ENCODE data around the gene TXNDC2. TPM values are rescaled to one million over a fixed set of nuclear protein-coding genes. Genes with fewer than 3 reads are reported as not detected.

TXNDC2 gene
- total RNA-seq, 1 experiment from 2014 or later: 0.12 TPM

DNA sequence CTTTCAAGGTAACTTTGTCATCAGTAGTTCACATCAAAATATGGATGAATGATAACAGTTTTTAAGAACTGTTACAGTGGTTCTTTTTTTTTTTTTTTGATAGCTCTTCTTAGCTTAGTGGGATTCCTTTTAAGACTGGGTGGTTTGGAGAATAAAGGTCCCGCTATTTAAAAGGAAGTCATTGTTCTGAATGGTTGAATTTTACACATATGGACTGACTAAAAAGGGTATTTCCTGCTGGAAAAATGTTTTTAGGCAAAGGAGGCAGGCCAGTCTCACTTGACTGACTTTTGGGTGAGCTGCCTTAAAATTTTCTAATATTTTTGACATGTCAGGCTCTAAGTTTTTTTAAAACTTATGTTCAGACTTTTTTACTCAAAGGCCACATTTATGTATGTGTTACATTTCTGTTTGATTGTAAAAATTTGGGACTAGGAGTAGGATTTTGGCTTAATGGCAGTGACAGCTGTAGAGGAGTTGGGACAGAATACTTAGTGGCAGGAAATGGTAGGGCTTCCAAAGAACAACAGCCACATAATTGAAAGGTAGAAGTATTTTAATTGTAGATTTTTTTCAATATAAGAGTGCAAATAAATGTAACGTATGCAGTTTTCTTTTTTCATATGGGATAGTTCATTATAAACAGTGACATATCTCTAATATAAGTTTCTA lies 41.8 kb downstream of the TXNDC2 start:
- no peaks in the 10 kb centered on the region for H3K9me2 ChIP-seq (ENCODE audit: insufficient read depth)
- H3K4me2 ChIP-seq (ENCODE audit: low read length): no peak overlapping the region
- TF ChIP-seq ZNF274 (IDR thresholded peaks at IDR 0.05; ENCODE audit: low read depth, low read length): no peak
- TF ChIP-seq ZFX (IDR thresholded peaks at IDR 0.05): no peak
- TF ChIP-seq FOSL1 (IDR thresholded peaks at IDR 0.05; ENCODE audit: low read depth): no peak
- TF ChIP-seq JUND (IDR thresholded peaks at IDR 0.05): no peak
- no peak for TF ChIP-seq SP1 (IDR thresholded peaks at IDR 0.05; ENCODE audit: low read depth)
- no peak for TF ChIP-seq POLR2AphosphoS5 (IDR thresholded peaks at IDR 0.05; ENCODE audit: low read depth, low read length)
- TF ChIP-seq, protein P1, sequence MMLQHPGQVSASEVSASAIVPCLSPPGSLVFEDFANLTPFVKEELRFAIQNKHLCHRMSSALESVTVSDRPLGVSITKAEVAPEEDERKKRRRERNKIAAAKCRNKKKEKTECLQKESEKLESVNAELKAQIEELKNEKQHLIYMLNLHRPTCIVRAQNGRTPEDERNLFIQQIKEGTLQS (IDR thresholded peaks at IDR 0.05): no peak
- no peak for TF ChIP-seq EGR1 (IDR thresholded peaks at IDR 0.05; ENCODE audit: low read depth)
- TF ChIP-seq CBX3 (IDR thresholded peaks at IDR 0.05; ENCODE audit: low read depth): no peak
- TF ChIP-seq, protein P2, sequence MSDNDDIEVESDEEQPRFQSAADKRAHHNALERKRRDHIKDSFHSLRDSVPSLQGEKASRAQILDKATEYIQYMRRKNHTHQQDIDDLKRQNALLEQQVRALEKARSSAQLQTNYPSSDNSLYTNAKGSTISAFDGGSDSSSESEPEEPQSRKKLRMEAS (IDR thresholded peaks at IDR 0.05): no peak
- TF ChIP-seq, protein P3, sequence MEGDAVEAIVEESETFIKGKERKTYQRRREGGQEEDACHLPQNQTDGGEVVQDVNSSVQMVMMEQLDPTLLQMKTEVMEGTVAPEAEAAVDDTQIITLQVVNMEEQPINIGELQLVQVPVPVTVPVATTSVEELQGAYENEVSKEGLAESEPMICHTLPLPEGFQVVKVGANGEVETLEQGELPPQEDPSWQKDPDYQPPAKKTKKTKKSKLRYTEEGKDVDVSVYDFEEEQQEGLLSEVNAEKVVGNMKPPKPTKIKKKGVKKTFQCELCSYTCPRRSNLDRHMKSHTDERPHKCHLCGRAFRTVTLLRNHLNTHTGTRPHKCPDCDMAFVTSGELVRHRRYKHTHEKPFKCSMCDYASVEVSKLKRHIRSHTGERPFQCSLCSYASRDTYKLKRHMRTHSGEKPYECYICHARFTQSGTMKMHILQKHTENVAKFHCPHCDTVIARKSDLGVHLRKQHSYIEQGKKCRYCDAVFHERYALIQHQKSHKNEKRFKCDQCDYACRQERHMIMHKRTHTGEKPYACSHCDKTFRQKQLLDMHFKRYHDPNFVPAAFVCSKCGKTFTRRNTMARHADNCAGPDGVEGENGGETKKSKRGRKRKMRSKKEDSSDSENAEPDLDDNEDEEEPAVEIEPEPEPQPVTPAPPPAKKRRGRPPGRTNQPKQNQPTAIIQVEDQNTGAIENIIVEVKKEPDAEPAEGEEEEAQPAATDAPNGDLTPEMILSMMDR (IDR thresholded peaks at IDR 0.05 in 2 of 3, conservative IDR thresholded peaks at IDR 0.05 in 1 of 3; ENCODE audit: borderline replicate concordance in 1 of 3, insufficient read depth in 1 of 3, low read depth in 2 of 3, low read length in 2 of 3): no peak
- TF ChIP-seq EZH2phosphoT487 (IDR thresholded peaks at IDR 0.05; ENCODE audit: borderline replicate concordance): no peak
- TF ChIP-seq, protein P4, sequence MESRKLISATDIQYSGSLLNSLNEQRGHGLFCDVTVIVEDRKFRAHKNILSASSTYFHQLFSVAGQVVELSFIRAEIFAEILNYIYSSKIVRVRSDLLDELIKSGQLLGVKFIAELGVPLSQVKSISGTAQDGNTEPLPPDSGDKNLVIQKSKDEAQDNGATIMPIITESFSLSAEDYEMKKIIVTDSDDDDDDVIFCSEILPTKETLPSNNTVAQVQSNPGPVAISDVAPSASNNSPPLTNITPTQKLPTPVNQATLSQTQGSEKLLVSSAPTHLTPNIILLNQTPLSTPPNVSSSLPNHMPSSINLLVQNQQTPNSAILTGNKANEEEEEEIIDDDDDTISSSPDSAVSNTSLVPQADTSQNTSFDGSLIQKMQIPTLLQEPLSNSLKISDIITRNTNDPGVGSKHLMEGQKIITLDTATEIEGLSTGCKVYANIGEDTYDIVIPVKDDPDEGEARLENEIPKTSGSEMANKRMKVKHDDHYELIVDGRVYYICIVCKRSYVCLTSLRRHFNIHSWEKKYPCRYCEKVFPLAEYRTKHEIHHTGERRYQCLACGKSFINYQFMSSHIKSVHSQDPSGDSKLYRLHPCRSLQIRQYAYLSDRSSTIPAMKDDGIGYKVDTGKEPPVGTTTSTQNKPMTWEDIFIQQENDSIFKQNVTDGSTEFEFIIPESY (IDR thresholded peaks at IDR 0.05; ENCODE audit: extremely low read depth, insufficient replicate concordance, low read length): no peak
- BruUV-seq (replicated peaks): no TSS peak
- ATAC-seq (no peak), DNase-seq (ENCODE audit: low read depth, low spot score) (no peak)
- intact Hi-C loops (cut with micrococcal nuclease): no loop called here
- POLR2A ChIA-PET: interaction anchor here (1.0 kb wide), 1 partner anchor 14 kb away, joined by 5 read pairs; the partner anchor contains the start of gene VAPA
- H3K36me3 ChIP-seq (ENCODE audit: control insufficient read depth in 1 of 2, insufficient read depth in 2 of 2, low read length in 2 of 2): no peaks in the 10 kb centered on the region; a peak in 1 of 4 replicates
- RAD21 ChIA-PET (ENCODE audit: low non-redundant PET in 1 of 2, low total read pairs in 2 of 2, uncharacterized antibody in 2 of 2, unreplicated experiment in 2 of 2): no interaction called here
- H3K4me3 ChIP-seq (replicated peaks in 1 of 2; ENCODE audit: low read depth in 1 of 2, low read length in 2 of 2): no peak overlapping the region
- H3K79me2 ChIP-seq (ENCODE audit: insufficient read depth, low read length): peaks cover 100% of the 10 kb centered on the region
- peaks cover 82% of the 10 kb centered on the region; the same call in 1 of the 2 replicates for H4K20me1 ChIP-seq (ENCODE audit: insufficient read depth)
- no peaks in the 10 kb centered on the region for H3K9me3 ChIP-seq (ENCODE audit: control insufficient read depth in 1 of 2, insufficient read depth in 1 of 2, low read depth in 1 of 2, low read length in 2 of 2)
- H3K9ac ChIP-seq (ENCODE audit: low read length): no peak overlapping the region
- no peak overlapping the region for H2AFZ ChIP-seq (ENCODE audit: low read depth, low read length, poor library complexity, severe bottlenecking)
- no peaks in the 10 kb centered on the region for H3K27me3 ChIP-seq (ENCODE audit: insufficient read depth, low read length)
- H3K4me1 ChIP-seq (ENCODE audit: control insufficient read depth in 1 of 2, insufficient read depth in 2 of 2, low read length in 2 of 2): peaks cover 7 to 57% of the 10 kb centered on the region in 2 experiments; a peak in 3 of 4 replicates
- no peak overlapping the region for H3K27ac ChIP-seq (ENCODE audit: low read depth, low read length)
- CTCF ChIA-PET: no interaction called here

All from HCT116 (cell line).